ENCODE results near the gene ZFC3H1.

DNA sequence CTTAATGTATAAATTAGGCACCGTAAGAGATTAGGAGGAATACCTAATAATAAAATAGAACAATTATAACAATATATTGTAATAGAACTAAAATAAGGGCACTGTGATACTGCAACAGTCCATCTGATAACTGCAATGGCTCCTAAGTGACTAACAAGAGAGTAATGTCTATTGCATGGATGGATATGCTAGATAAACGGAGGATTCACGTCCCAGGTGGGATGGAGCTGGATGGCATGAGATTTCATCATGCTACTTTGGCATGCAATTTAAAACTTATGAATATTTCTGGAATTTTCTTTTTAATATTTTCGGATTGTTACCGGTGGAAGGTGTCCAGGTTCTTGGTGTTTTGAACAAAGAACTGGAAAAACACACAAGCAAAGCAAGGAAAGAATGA lies 20.0 kb upstream of the ZFC3H1 start:
- TF ChIP-seq POLR2A (IDR thresholded peaks at IDR 0.05) = no peak
- TF ChIP-seq, protein P1, sequence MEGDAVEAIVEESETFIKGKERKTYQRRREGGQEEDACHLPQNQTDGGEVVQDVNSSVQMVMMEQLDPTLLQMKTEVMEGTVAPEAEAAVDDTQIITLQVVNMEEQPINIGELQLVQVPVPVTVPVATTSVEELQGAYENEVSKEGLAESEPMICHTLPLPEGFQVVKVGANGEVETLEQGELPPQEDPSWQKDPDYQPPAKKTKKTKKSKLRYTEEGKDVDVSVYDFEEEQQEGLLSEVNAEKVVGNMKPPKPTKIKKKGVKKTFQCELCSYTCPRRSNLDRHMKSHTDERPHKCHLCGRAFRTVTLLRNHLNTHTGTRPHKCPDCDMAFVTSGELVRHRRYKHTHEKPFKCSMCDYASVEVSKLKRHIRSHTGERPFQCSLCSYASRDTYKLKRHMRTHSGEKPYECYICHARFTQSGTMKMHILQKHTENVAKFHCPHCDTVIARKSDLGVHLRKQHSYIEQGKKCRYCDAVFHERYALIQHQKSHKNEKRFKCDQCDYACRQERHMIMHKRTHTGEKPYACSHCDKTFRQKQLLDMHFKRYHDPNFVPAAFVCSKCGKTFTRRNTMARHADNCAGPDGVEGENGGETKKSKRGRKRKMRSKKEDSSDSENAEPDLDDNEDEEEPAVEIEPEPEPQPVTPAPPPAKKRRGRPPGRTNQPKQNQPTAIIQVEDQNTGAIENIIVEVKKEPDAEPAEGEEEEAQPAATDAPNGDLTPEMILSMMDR (IDR thresholded peaks at IDR 0.05) = no peak
- TF ChIP-seq POLR2AphosphoS5 (IDR thresholded peaks at IDR 0.05; ENCODE audit: insufficient read depth in 1 of 2, low read depth in 1 of 2) = no peak
